Kidney (tissue), 14 donors: ENCODE data around the gene IL2RG. TPM values are rescaled to one million over a fixed set of nuclear protein-coding genes. Genes with fewer than 3 reads are reported as not detected.

Source experiments
- DNase-seq, 5 donors: peaks; one replicate each; pipeline ENCODE4 v3.0.0-alpha.2; 2013 to 2020
- FAIRE-seq: peaks from 2 replicates; lab custom pipeline; 2012; peaks lifted over from hg19 to GRCh38; lab: Jason Lieb, UNC
- H3K27ac ChIP-seq, 2 donors: one replicate each; pipeline ENCODE4 v1.7.0; 2013; ENCODE audit warnings: low read depth in 2 of 2, low read length in 2 of 2, inconsistent platforms in 1 of 2
- H3K27me3 ChIP-seq: one replicate; pipeline ENCODE4 v1.7.1; 2013; ENCODE audit warnings: low read length, inconsistent platforms; ENCODE audit not compliant: control insufficient read depth, insufficient read depth
- H3K36me3 ChIP-seq, 3 donors: one replicate each; pipeline versions ENCODE4 v1.7.0 to v1.7.1; 2013; ENCODE audit warnings: low read length in 3 of 3, control low read depth in 1 of 3, inconsistent platforms in 1 of 3; ENCODE audit not compliant: insufficient read depth in 3 of 3, control insufficient read depth in 2 of 3
- H3K4me1 ChIP-seq, 3 donors: one replicate each; pipeline versions ENCODE4 v1.7.0 to v1.7.1; 2013; ENCODE audit warnings: low read length in 3 of 3, inconsistent platforms in 1 of 3, low read depth in 1 of 3; ENCODE audit not compliant: control insufficient read depth in 2 of 3, insufficient read depth in 2 of 3
- H3K4me3 ChIP-seq, 3 donors: one replicate each; pipeline versions ENCODE4 v1.7.0 to v1.8.1; 2013; ENCODE audit warnings: low read length in 3 of 3, control low read depth in 1 of 3, inconsistent platforms in 1 of 3
- H3K9ac ChIP-seq, 3 donors: one replicate each; pipeline versions ENCODE4 v1.7.0 to v1.7.1; 2013; ENCODE audit warnings: low read length in 3 of 3, control low read depth in 1 of 3, inconsistent platforms in 1 of 3
- H3K9me3 ChIP-seq, 3 donors: one replicate each; pipeline versions ENCODE4 v1.7.0 to v1.7.1; 2013; ENCODE audit warnings: low read length in 3 of 3, control low read depth in 1 of 3, inconsistent platforms in 1 of 3; ENCODE audit not compliant: control insufficient read depth in 2 of 3, insufficient read depth in 1 of 3
- intact Hi-C: fragments of 100-400 bp; cut with DNase I; formaldehyde crosslinking; loops from one replicate; pipeline ENCODE4 v1.11.1; 2022
- polyA plus RNA-seq: library from polyadenylated mRNA; stranded (reverse); fragments of 350-450 nt; fragmentation: Illumina TruSeq; extraction: RNeasy Lipid Tissue Mini Kit (QIAGEN cat#74804); gene quantifications from one replicate; pipeline ENCODE4 v1.2.3, GENCODE V29; 2014; ENCODE audit warnings: low read depth, low replicate concordance; ENCODE audit not compliant: insufficient read depth
- total RNA-seq: library from RNA; stranded (reverse); fragmentation: NEBNext Ultra II Directional; extraction: Animal tissue kit (Norgen Biotek cat#: 25700); gene quantifications from one replicate; pipeline ENCODE4 v1.2.1, GENCODE V29; 2021
- TF ChIP-seq, protein P1 (sequence below): IDR thresholded peaks from 3 replicates; pipeline ENCODE4 v1.5.1; 2012; ENCODE audit warnings: mild to moderate bottlenecking, moderate library complexity, borderline replicate concordance; ENCODE audit not compliant: insufficient read depth; ENCODE audit errors: extremely low read depth
- donor health status: control.
- donor health status: control.
- donor health status: control.
- donor health status: control.
- donor health status: control.
- donor health status: DM: yes; HTN: yes; CAD: no.
- donor health status: Normal renal cell carcinoma (clear cell type).

The IL2RG gene
- total and polyA plus RNA-seq, 2 donors from 2014 or later = 3.1 to 15.0 TPM

DNA sequence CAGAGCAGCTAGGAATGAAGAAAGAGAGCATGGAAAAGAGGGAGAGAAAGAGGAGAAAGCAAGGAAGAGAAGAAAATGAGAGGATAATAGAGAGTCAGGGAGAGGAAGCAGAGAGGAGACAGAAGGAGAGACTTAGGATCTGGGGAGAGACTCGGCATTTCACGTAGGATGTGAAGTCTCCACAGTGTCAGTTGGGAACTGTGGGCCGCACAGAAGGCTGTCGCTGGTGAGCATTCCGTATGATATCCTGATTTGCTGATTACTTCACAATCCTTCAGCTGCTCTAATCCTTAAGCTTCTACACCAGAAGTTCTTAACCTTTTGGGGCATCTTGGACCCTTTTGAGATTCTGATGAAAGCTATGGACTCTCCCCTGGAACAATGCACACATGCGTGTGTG, 47.2 kb upstream of the IL2RG start:
- TF ChIP-seq, protein P1, sequence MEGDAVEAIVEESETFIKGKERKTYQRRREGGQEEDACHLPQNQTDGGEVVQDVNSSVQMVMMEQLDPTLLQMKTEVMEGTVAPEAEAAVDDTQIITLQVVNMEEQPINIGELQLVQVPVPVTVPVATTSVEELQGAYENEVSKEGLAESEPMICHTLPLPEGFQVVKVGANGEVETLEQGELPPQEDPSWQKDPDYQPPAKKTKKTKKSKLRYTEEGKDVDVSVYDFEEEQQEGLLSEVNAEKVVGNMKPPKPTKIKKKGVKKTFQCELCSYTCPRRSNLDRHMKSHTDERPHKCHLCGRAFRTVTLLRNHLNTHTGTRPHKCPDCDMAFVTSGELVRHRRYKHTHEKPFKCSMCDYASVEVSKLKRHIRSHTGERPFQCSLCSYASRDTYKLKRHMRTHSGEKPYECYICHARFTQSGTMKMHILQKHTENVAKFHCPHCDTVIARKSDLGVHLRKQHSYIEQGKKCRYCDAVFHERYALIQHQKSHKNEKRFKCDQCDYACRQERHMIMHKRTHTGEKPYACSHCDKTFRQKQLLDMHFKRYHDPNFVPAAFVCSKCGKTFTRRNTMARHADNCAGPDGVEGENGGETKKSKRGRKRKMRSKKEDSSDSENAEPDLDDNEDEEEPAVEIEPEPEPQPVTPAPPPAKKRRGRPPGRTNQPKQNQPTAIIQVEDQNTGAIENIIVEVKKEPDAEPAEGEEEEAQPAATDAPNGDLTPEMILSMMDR = no peak
- no peaks in the 10 kb centered on the region for H3K27me3 ChIP-seq
- H3K9ac ChIP-seq = no peak overlapping the region
- no peaks in the 10 kb centered on the region for H3K4me1 ChIP-seq
- no peaks in the 10 kb centered on the region for H3K9me3 ChIP-seq
- H3K4me3 ChIP-seq = no peak overlapping the region
- FAIRE-seq (no peak), DNase-seq (no peak)
- no peak overlapping the region for H3K27ac ChIP-seq
- intact Hi-C loops = no loop called here
- H3K36me3 ChIP-seq = peaks cover 0 to 2% (median 0%) of the 10 kb centered on the region in 3 donors

DNA sequence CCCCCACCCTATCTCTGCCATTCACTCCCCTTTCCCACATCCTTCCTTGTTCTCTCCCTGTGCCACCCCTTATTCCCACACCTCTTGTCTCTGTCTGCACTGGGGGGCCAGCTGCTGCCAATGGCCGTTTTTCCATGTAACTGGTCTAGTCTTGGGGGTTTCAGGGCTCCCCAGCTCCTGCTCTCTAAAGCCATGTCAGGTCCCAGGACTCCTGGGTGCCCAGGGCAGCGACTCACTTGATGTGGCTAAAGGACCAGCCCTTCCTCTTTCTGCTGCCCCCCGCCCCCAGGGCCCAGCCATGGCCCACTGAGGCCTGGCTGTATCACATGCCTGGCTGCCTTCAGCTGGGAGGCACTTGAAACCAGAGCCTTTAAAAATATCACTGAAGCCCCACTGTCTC, 43.3 kb upstream of the IL2RG start:
- H3K9me3 ChIP-seq = no peaks in the 10 kb centered on the region
- H3K27ac ChIP-seq = no peak overlapping the region
- no peaks in the 10 kb centered on the region for H3K4me1 ChIP-seq
- TF ChIP-seq, protein P1 = no peak
- no peaks in the 10 kb centered on the region for H3K27me3 ChIP-seq
- intact Hi-C loops = no loop called here
- H3K4me3 ChIP-seq = no peak overlapping the region
- H3K9ac ChIP-seq = no peak overlapping the region
- peaks cover 0 to 2% (median 0%) of the 10 kb centered on the region in 3 donors for H3K36me3 ChIP-seq
- DNase-seq (no peak), FAIRE-seq (no peak)

DNA sequence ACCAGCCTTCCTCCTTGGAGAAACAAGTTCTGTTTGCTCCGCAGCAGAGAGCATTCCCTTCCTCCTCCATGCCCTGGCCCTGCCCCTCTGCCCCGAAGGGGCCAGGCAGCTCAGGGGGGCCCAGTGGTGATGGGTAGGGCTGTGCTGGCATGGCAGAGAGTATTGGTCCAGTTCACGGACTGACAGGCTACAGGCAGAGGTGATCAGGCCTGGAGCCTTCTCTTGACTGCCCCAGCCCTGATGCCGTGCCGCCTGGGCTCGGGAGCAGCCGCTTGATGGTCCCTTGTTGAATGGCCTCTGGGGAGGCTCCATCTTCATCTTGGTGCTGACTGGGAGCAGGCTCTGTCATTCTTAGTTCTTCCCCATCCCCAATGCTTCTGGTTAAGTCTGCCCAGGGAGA, 42.8 kb upstream of the IL2RG start:
- Histone ChIP-seq H3K4me3 (no peak overlapping the region), H3K27ac (no peak overlapping the region), H3K4me1 (no peaks in the 10 kb centered on the region), H3K36me3 (peaks cover 0 to 2% (median 0%) of the 10 kb centered on the region in 3 donors), H3K27me3 (no peaks in the 10 kb centered on the region), H3K9me3 (no peaks in the 10 kb centered on the region), H3K9ac (no peak overlapping the region)
- TF ChIP-seq, protein P1 = no peak
- FAIRE-seq = no peak
- intact Hi-C loops = no loop called here
- no peak for DNase-seq

DNA sequence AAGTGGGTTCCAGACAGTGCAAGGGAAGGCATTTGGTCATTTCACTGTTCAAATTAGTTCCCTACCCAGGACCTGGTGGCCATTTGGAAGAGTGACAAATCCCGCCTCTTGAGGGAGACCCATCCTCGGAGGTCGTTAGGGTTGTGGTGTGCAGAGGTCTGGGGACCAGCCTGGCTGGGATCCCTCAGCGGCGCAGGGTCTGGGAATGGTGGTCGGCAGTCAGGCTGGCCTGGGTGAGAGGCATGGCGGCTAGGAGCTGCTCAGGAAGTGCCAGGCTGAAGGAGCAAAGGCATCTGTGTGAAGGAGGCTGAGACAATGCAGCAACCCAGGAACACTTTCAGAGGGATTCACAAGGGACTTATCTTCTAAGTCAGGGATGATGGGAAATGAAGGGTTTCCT, 40.0 kb upstream of the IL2RG start:
- H3K36me3 ChIP-seq = no peaks in the 10 kb centered on the region
- TF ChIP-seq, protein P1 = no peak
- H3K27ac ChIP-seq = no peak overlapping the region
- intact Hi-C loops = no loop called here
- H3K27me3 ChIP-seq = no peaks in the 10 kb centered on the region
- H3K9me3 ChIP-seq = no peaks in the 10 kb centered on the region
- FAIRE-seq (no peak), DNase-seq (no peak)
- H3K4me3 ChIP-seq = no peak overlapping the region
- H3K9ac ChIP-seq = no peak overlapping the region
- peaks cover 0 to 1% (median 0%) of the 10 kb centered on the region in 3 donors for H3K4me1 ChIP-seq
